Natural killer cell (primary cell): ENCODE data around the gene IGF2. TPM values are rescaled to one million over a fixed set of nuclear protein-coding genes. Genes with fewer than 3 reads are reported as not detected.

Experiments
- ATAC-seq, 3 donors: fragments of 150-1000 bp in 2 of 3; fragments of 200-7000 bp in 1 of 3; cut with Tn5 transposase; 1 replicate in 1 of 3; 2 replicates in 2 of 3; pipeline ENCODE4 v1.10.0; 2021; ENCODE audit warnings: mild to moderate bottlenecking in 2 of 3, moderate library complexity in 2 of 3
- DNase-seq, 2 donors: peaks; one replicate each; pipeline versions ENCODE4 v3.0.0 to v3.0.0-alpha.2; 2013 to 2021; ENCODE audit warnings: mixed read lengths in 1 of 2
- H3K27ac ChIP-seq: one replicate; pipeline ENCODE4 v1.5.1; 2013; ENCODE audit warnings: mild to moderate bottlenecking, low read length
- H3K27me3 ChIP-seq: one replicate; pipeline ENCODE4 v1.6.1; 2013; ENCODE audit warnings: low read length; ENCODE audit not compliant: control insufficient read depth, insufficient read depth
- H3K36me3 ChIP-seq: one replicate; pipeline ENCODE4 v1.6.1; 2013; ENCODE audit warnings: low read length; ENCODE audit not compliant: control insufficient read depth, insufficient read depth
- H3K4me1 ChIP-seq: one replicate; pipeline ENCODE4 v1.6.1; 2013; ENCODE audit warnings: low read length; ENCODE audit not compliant: control insufficient read depth, insufficient read depth
- H3K4me3 ChIP-seq: one replicate; pipeline ENCODE4 v1.5.1; 2013; ENCODE audit warnings: low read length
- H3K9me3 ChIP-seq: one replicate; pipeline ENCODE4 v1.6.1; 2013; ENCODE audit warnings: low read length; ENCODE audit not compliant: control insufficient read depth, insufficient read depth
- H3K27ac Mint-ChIP-seq, 2 donors: one replicate each; pipeline ENCODE4 v1.8.0; 2022; ENCODE audit warnings: mild to moderate bottlenecking in 2 of 2, mixed read lengths in 2 of 2, moderate library complexity in 1 of 2
- H3K27me3 Mint-ChIP-seq, 2 donors: one replicate each; pipeline ENCODE4 v1.8.0; 2022; ENCODE audit warnings: low read depth in 2 of 2, mixed read lengths in 2 of 2
- H3K36me3 Mint-ChIP-seq: one replicate; pipeline ENCODE4 v1.8.0; 2022; ENCODE audit warnings: mixed read lengths
- H3K4me1 Mint-ChIP-seq, 2 donors: one replicate each; pipeline ENCODE4 v1.8.0; 2022; ENCODE audit warnings: mixed read lengths in 2 of 2
- H3K4me3 Mint-ChIP-seq: one replicate; pipeline ENCODE4 v1.8.0; 2022; ENCODE audit warnings: mild to moderate bottlenecking, moderate library complexity, mixed read lengths
- H3K9me3 Mint-ChIP-seq, 2 donors: one replicate each; pipeline ENCODE4 v1.8.0; 2022; ENCODE audit warnings: mixed read lengths in 2 of 2
- CTCF ChIP-seq: fragments of 200-600 bp; IDR thresholded peaks from one replicate; pipeline ENCODE4 v1.8.0; 2022; ENCODE audit warnings: antibody characterized with exemption
- WGBS: methylation state at CpG from one replicate; pipeline ENCODE4 v1.1.7; 2013; ENCODE audit warnings: missing lambda C conversion rate; ENCODE audit not compliant: insufficient coverage; 5-methylcytosine and 5-hydroxymethylcytosine counted together
- intact Hi-C: fragments of 100-400 bp; cut with micrococcal nuclease; formaldehyde crosslinking; loops from one replicate; pipeline ENCODE4 v1.14.2; 2022
- total RNA-seq, 4 donors: library from RNA; stranded (reverse); fragments of 120-200 nt in 1 of 4; gene quantifications; one replicate each; pipeline versions ENCODE4 v1.2.3 to v1.2.4, GENCODE V29; 2013 to 2022

IGF2 gene
- total RNA-seq, 3 donors from 2014 or later (not counting 1 experiment from before 2014, with no cell fraction given), result not detected

- Mint-ChIP-seq H3K4me3 (no peak overlapping the region), H3K27me3 (peaks cover 31 to 54% of the 10 kb centered on the region in 2 donors), H3K27ac (no peak overlapping the region), H3K4me1 (peaks cover 9 to 10% of the 10 kb centered on the region in 2 donors), H3K9me3 (no peaks in the 10 kb centered on the region), H3K36me3 (no peaks in the 10 kb centered on the region)
- intact Hi-C loops, result no loop called here
- ATAC-seq (no peak), DNase-seq (no peak)
- peaks cover 7% of the 10 kb centered on the region for H3K4me1 ChIP-seq
- no peak overlapping the region for H3K27ac ChIP-seq
- WGBS, result 42% methylated on average over 4 of the region's 5 CpGs
- TF ChIP-seq CTCF, result no peak
- no peak overlapping the region for H3K4me3 ChIP-seq
- peaks cover 32% of the 10 kb centered on the region for H3K27me3 ChIP-seq
- H3K9me3 ChIP-seq, result no peaks in the 10 kb centered on the region
- H3K36me3 ChIP-seq, result no peaks in the 10 kb centered on the region
These were observed 9.4 kb upstream of the IGF2 start for GRCh38 chr11:2148595-2148994.

- ATAC-seq, result no peak
- no peak for TF ChIP-seq CTCF
- H3K36me3 ChIP-seq, result no peaks in the 10 kb centered on the region
- no peak for DNase-seq
- intact Hi-C loops, result no loop called here
- H3K36me3 Mint-ChIP-seq, result no peaks in the 10 kb centered on the region
- no peak overlapping the region for H3K27ac Mint-ChIP-seq
- no peaks in the 10 kb centered on the region for H3K9me3 ChIP-seq
- peaks cover 38% of the 10 kb centered on the region for H3K27me3 ChIP-seq
- no peaks in the 10 kb centered on the region for H3K9me3 Mint-ChIP-seq
- H3K27me3 Mint-ChIP-seq, result peaks cover 43 to 64% of the 10 kb centered on the region in 2 donors
- peaks cover 9 to 10% of the 10 kb centered on the region in 2 donors for H3K4me1 Mint-ChIP-seq
- WGBS, result 46% methylated on average over 11 of the region's 11 CpGs
- H3K4me1 ChIP-seq, result peaks cover 7% of the 10 kb centered on the region
- no peak overlapping the region for H3K4me3 Mint-ChIP-seq
- H3K4me3 ChIP-seq, result no peak overlapping the region
- H3K27ac ChIP-seq, result no peak overlapping the region
These were observed 8.2 kb upstream of the IGF2 start for GRCh38 chr11:2147391-2147790.

GRCh38 chr11:2146051-2146450 is 6.9 kb upstream of the IGF2 start:
- H3K4me3 Mint-ChIP-seq, result no peak overlapping the region
- H3K27ac Mint-ChIP-seq, result no peak overlapping the region
- H3K36me3 Mint-ChIP-seq, result no peaks in the 10 kb centered on the region
- Histone ChIP-seq H3K27me3 (peaks cover 45% of the 10 kb centered on the region), H3K4me1 (no peaks in the 10 kb centered on the region), H3K9me3 (no peaks in the 10 kb centered on the region), H3K36me3 (no peaks in the 10 kb centered on the region), H3K4me3 (no peak overlapping the region), H3K27ac (no peak overlapping the region)
- peaks cover 0 to under 1% of the 10 kb centered on the region in 2 donors for H3K4me1 Mint-ChIP-seq
- H3K9me3 Mint-ChIP-seq, result no peaks in the 10 kb centered on the region
- ATAC-seq (no peak), DNase-seq (no peak)
- no peak for TF ChIP-seq CTCF
- intact Hi-C loops, result no loop called here
- H3K27me3 Mint-ChIP-seq, result peaks cover 53 to 72% of the 10 kb centered on the region in 2 donors
- 32% methylated on average over 19 of the region's 19 CpGs for WGBS

GRCh38 chr11:2144544-2145248 is 5.5 kb upstream of the IGF2 start:
- no peaks in the 10 kb centered on the region for H3K4me1 Mint-ChIP-seq
- WGBS, result 10% methylated on average over 18 of the region's 18 CpGs
- Histone ChIP-seq H3K9me3 (no peaks in the 10 kb centered on the region), H3K36me3 (no peaks in the 10 kb centered on the region), H3K27ac (no peak overlapping the region), H3K4me3 (no peak overlapping the region), H3K27me3 (peaks cover 42% of the 10 kb centered on the region), H3K4me1 (no peaks in the 10 kb centered on the region)
- TF ChIP-seq CTCF, result no peak
- intact Hi-C loops, result no loop called here
- H3K36me3 Mint-ChIP-seq, result no peaks in the 10 kb centered on the region
- ATAC-seq (no peak), DNase-seq (no peak)
- peaks cover 43 to 61% of the 10 kb centered on the region in 2 donors for H3K27me3 Mint-ChIP-seq
- H3K4me3 Mint-ChIP-seq, result no peak overlapping the region
- no peak overlapping the region for H3K27ac Mint-ChIP-seq
- H3K9me3 Mint-ChIP-seq, result no peaks in the 10 kb centered on the region
